ENCODE results near the gene MYBBP1A. TPM values are rescaled to one million over a fixed set of nuclear protein-coding genes. Genes with fewer than 3 reads are reported as not detected.

Gene MYBBP1A
- 51.1 and 62.3 TPM in 2 replicates for total RNA-seq

GRCh38 chr17:4554997-4555799 is at the start of gene MYBBP1A:
Gene MYBBP1A (minus strand): TSS chr17:4555384. CDS start chr17:4555324, 60 bp downstream.

GRCh38 chr17:4584101-4584916 is 29.1 kb upstream of the MYBBP1A start, which contains the start of gene SMTNL2:
Gene SMTNL2 (plus strand): TSS chr17:4584529. CDS start chr17:4584606, 77 bp downstream.

GRCh38 chr17:4560421-4560820 is 5.2 kb upstream of the MYBBP1A start, which contains the start of gene GGT6:
Gene GGT6 (minus strand): TSS chr17:4560577. CDS start chr17:4560521, 56 bp downstream.

GRCh38 chr17:4498461-4499397 is 56.5 kb downstream of the MYBBP1A start, which contains the start of gene SPNS2:
Gene SPNS2 (plus strand): TSS chr17:4498881. CDS start chr17:4499048, 167 bp downstream.

Other genes starting within 250 kb of the MYBBP1A start
- gene UBE2G1, start 188.7 kb downstream of the MYBBP1A start, total RNA-seq, result 39.0 and 43.8 TPM in 2 replicates
- gene SPNS3, start 121.4 kb downstream of the MYBBP1A start, total RNA-seq, result not detected in 2 replicates
- 0.16 TPM in 1 of 2 replicates, not detected in the other for gene SPNS2, start 56.5 kb downstream of the MYBBP1A start, total RNA-seq
- not detected in 2 replicates for gene GGT6, start 5.2 kb upstream of the MYBBP1A start, total RNA-seq
- gene SMTNL2, start 29.1 kb upstream of the MYBBP1A start, total RNA-seq, result not detected in 2 replicates
- not detected in 2 replicates for gene ALOX15, start 86.3 kb upstream of the MYBBP1A start, total RNA-seq
- 25.0 and 31.2 TPM in 2 replicates for gene PELP1, start 148.8 kb upstream of the MYBBP1A start, total RNA-seq
- 7.0 and 9.2 TPM in 2 replicates for gene ARRB2, start 155.2 kb upstream of the MYBBP1A start, total RNA-seq
- gene MED11, start 176.0 kb upstream of the MYBBP1A start, total RNA-seq, result 10.5 and 12.4 TPM in 2 replicates
- not detected in 2 replicates for gene ZMYND15, start 184.4 kb upstream of the MYBBP1A start, total RNA-seq
- gene CXCL16, start 184.5 kb upstream of the MYBBP1A start, total RNA-seq, result 0.97 and 1.1 TPM in 2 replicates
- gene TM4SF5, start 216.5 kb upstream of the MYBBP1A start, total RNA-seq, result not detected in 2 replicates
- 0.16 TPM in 1 of 2 replicates, not detected in the other for gene VMO1, start 231.0 kb upstream of the MYBBP1A start, total RNA-seq
- gene GLTPD2, start 233.6 kb upstream of the MYBBP1A start, total RNA-seq, result not detected in 2 replicates
- gene PSMB6, start 240.8 kb upstream of the MYBBP1A start, total RNA-seq, result 82.6 and 119 TPM in 2 replicates

Measured in hair follicle dermal papilla cell (primary cell).